Hepatocyte (in vitro differentiated cells): ENCODE measurements around the gene CYP4A22.

Experiments
- CTCF ChIP-seq: fragments of 200-600 bp; sonication (generic); IDR thresholded peaks from 2 replicates; pipeline ENCODE4 v1.5.1; 2016; ENCODE audit warnings: antibody characterized with exemption, mild to moderate bottlenecking; ENCODE audit not compliant: poor library complexity
- EZH2 ChIP-seq: fragments of 200-600 bp; sonication (generic); IDR thresholded peaks from 2 replicates; pipeline ENCODE4 v1.6.1; 2016; ENCODE audit warnings: antibody characterized with exemption, mild to moderate bottlenecking, borderline replicate concordance

GRCh38 chr1:47198214-47198613 lies 61.0 kb downstream of the CYP4A22 start:
- TF ChIP-seq CTCF (no peak), EZH2 (no peak)
